B cell (primary cell): ENCODE results near the gene BAIAP2L1. TPM values are rescaled to one million over a fixed set of nuclear protein-coding genes. Genes with fewer than 3 reads are reported as not detected.

Experiments
- ATAC-seq: fragments of 200-7000 bp; cut with Tn5 transposase; one replicate; pipeline ENCODE4 v1.10.0; 2021; ENCODE audit warnings: low read depth, mild to moderate bottlenecking, moderate number of reproducible peaks, moderate library complexity
- CTCF ChIA-PET: fragments of 350-600 bp; sonication (Branson Sonifier 250); formaldehyde crosslinking; loops from one replicate; lab custom pipeline; 2021; ENCODE audit warnings: antibody characterized with exemption, inconsistent platforms; lab: Charles Lee
- POLR2A ChIA-PET: fragments of 350-600 bp; sonication (Branson Sonifier 250); formaldehyde crosslinking; loops from one replicate; lab custom pipeline; 2021; ENCODE audit warnings: antibody characterized with exemption; lab: Charles Lee
- DNase-seq: peaks from one replicate; pipeline ENCODE4 v3.0.0; 2013
- H2AFZ ChIP-seq: 2 replicates; pipeline ENCODE4 v1.6.1; 2012; ENCODE audit warnings: mild to moderate bottlenecking, low read depth, low read length; ENCODE audit not compliant: insufficient read depth, poor library complexity, severe bottlenecking
- H3K27ac ChIP-seq, 2 donors: 1 replicate in 1 of 2; 2 replicates in 1 of 2; pipeline ENCODE4 v1.5.1; 2012 to 2013; ENCODE audit warnings: low read length in 2 of 2, mild to moderate bottlenecking in 2 of 2, moderate library complexity in 1 of 2
- H3K27me3 ChIP-seq, 4 experiments: fragments of 200-600 bp in 1 of 4; sonication (generic) in 1 of 4; replicated peaks in 1 of 4; 1 replicate in 2 of 4; 2 replicates in 2 of 4; pipeline versions ENCODE4 v1.6.1 to v1.7.0; 2013 to 2016; ENCODE audit warnings: low read length in 3 of 4, mild to moderate bottlenecking in 2 of 4, mixed read lengths in 1 of 4, moderate library complexity in 1 of 4; ENCODE audit not compliant: insufficient read depth in 4 of 4, control insufficient read depth in 3 of 4; ENCODE audit errors: control extremely low read depth in 1 of 4
- H3K36me3 ChIP-seq, 2 experiments: replicated peaks in 1 of 2; 1 replicate in 1 of 2; 2 replicates in 1 of 2; pipeline versions ENCODE4 v1.6.1 to v1.7.1; 2013; ENCODE audit warnings: low read length in 1 of 2; ENCODE audit not compliant: insufficient read depth in 2 of 2, control insufficient read depth in 1 of 2; ENCODE audit errors: control extremely low read depth in 1 of 2, extremely low read depth in 1 of 2
- H3K4me1 ChIP-seq, 2 donors: fragments of 200-600 bp in 1 of 2; sonication (generic) in 1 of 2; 1 replicate in 1 of 2; 2 replicates in 1 of 2; pipeline versions ENCODE4 v1.5.1 to v1.6.1; 2013 to 2017; ENCODE audit warnings: low read length in 2 of 2; ENCODE audit not compliant: control insufficient read depth in 2 of 2, insufficient read depth in 2 of 2
- H3K4me2 ChIP-seq: replicated peaks from 2 replicates; pipeline ENCODE3; 2012; ENCODE audit warnings: mild to moderate bottlenecking, low read depth, low read length; ENCODE audit not compliant: poor library complexity, severe bottlenecking
- H3K4me3 ChIP-seq, 5 experiments: fragments of 200-600 bp in 1 of 5; sonication (generic) in 1 of 5; 1 replicate in 3 of 5; 2 replicates in 2 of 5; pipeline versions ENCODE4 v1.5.1 to v1.7.0; 2011 to 2016; ENCODE audit warnings: low read length in 4 of 5, mild to moderate bottlenecking in 4 of 5, low read depth in 2 of 5, control low read depth in 1 of 5, moderate library complexity in 1 of 5; ENCODE audit not compliant: insufficient read depth in 1 of 5; ENCODE audit errors: control extremely low read depth in 1 of 5, extremely low read depth in 1 of 5
- H3K79me2 ChIP-seq: fragments of 200-600 bp; sonication (generic); one replicate; pipeline ENCODE4 v1.6.0; 2016; ENCODE audit warnings: low read length; ENCODE audit not compliant: control insufficient read depth, insufficient read depth
- H3K9ac ChIP-seq: fragments of 200-600 bp; sonication (generic); 2 replicates; pipeline ENCODE4 v1.6.1; 2017; ENCODE audit warnings: mild to moderate bottlenecking, low read length, moderate library complexity
- H3K9me3 ChIP-seq, 3 donors: one replicate each; pipeline versions ENCODE4 v1.6.1 to v1.7.1; 2013; ENCODE audit warnings: low read length in 2 of 3; ENCODE audit not compliant: control insufficient read depth in 2 of 3, insufficient read depth in 1 of 3; ENCODE audit errors: control extremely low read depth in 1 of 3
- H4K20me1 ChIP-seq: 2 replicates; pipeline ENCODE4 v1.6.0; 2012; ENCODE audit warnings: mild to moderate bottlenecking, low read length; ENCODE audit not compliant: insufficient read depth, control insufficient read depth, poor library complexity, severe bottlenecking
- H3K27ac Mint-ChIP-seq: one replicate; pipeline ENCODE4 v1.8.0; 2021; ENCODE audit warnings: mixed read lengths
- H3K27me3 Mint-ChIP-seq: one replicate; pipeline ENCODE4 v1.8.0; 2021; ENCODE audit warnings: mixed read lengths
- H3K4me1 Mint-ChIP-seq: one replicate; pipeline ENCODE4 v1.8.0; 2021; ENCODE audit warnings: mixed read lengths
- H3K4me3 Mint-ChIP-seq: one replicate; pipeline ENCODE4 v1.8.0; 2021; ENCODE audit warnings: mixed read lengths
- H3K9me3 Mint-ChIP-seq: one replicate; pipeline ENCODE4 v1.8.0; 2022; ENCODE audit warnings: mixed read lengths; ENCODE audit not compliant: insufficient read depth
- CTCF ChIP-seq: fragments of 200-600 bp; IDR thresholded peaks from one replicate; pipeline ENCODE4 v1.8.0; 2022; ENCODE audit warnings: antibody characterized with exemption, mild to moderate bottlenecking
- EZH2 ChIP-seq: IDR thresholded peaks from 2 replicates; pipeline ENCODE4 v1.6.1; 2012; ENCODE audit warnings: borderline replicate concordance, low read depth, mild to moderate bottlenecking, moderate library complexity, low read length; ENCODE audit not compliant: insufficient read depth, poor library complexity, severe bottlenecking
- WGBS: methylation state at CpG from one replicate; pipeline ENCODE4 v1.1.5; 2013; ENCODE audit warnings: missing lambda C conversion rate; ENCODE audit not compliant: insufficient coverage; 5-methylcytosine and 5-hydroxymethylcytosine counted together
- intact Hi-C: fragments of 100-400 bp; cut with micrococcal nuclease; formaldehyde crosslinking; loops from one replicate; pipeline ENCODE4 v1.10.0; 2022
- polyA plus RNA-seq: library from polyadenylated mRNA; depleted of rRNA; stranded (reverse); fragments of >200 nt; gene quantifications from 2 replicates; pipeline ENCODE4 v1.2.3, GENCODE V29; 2012
- total RNA-seq, 2 donors: library from RNA; stranded (reverse); fragments of 120-200 nt in 1 of 2; gene quantifications; 1 replicate in 1 of 2; 2 replicates in 1 of 2; pipeline versions ENCODE4 v1.2.3 to v1.2.4, GENCODE V29; 2013 to 2022

BAIAP2L1 gene
- total and polyA plus RNA-seq, 2 donors (not counting 1 experiment from before 2014, with no cell fraction given) = 1.5 to 3.7 TPM

- ChIA-PET CTCF (no interaction called here), POLR2A (no interaction called here)
- Histone ChIP-seq H3K79me2 (no peaks in the 10 kb centered on the region), H3K27me3 (no peaks in the 10 kb centered on the region), H3K4me3 (no peak overlapping the region), H3K36me3 (no peaks in the 10 kb centered on the region), H3K9ac (no peak overlapping the region), H3K4me2 (no peak overlapping the region), H2AFZ (no peak overlapping the region), H3K9me3 (no peaks in the 10 kb centered on the region), H4K20me1 (no peaks in the 10 kb centered on the region), H3K27ac (no peak overlapping the region), H3K4me1 (no peaks in the 10 kb centered on the region)
- Mint-ChIP-seq H3K4me1 (no peaks in the 10 kb centered on the region), H3K4me3 (no peak overlapping the region), H3K9me3 (no peaks in the 10 kb centered on the region), H3K27ac (no peak overlapping the region), H3K27me3 (no peaks in the 10 kb centered on the region)
- no peak for TF ChIP-seq CTCF
- TF ChIP-seq EZH2 = no peak
- intact Hi-C loops = no loop called here
- WGBS = 97% methylated on average over 25 of the region's 26 CpGs
- DNase-seq = no peak
- ATAC-seq = no peak
Observed at GRCh38 chr7:98300595-98301372, 100.1 kb downstream of the BAIAP2L1 start.

- TF ChIP-seq CTCF (no peak), EZH2 (no peak)
- H3K4me2 ChIP-seq = no peak overlapping the region
- no peak overlapping the region for H2AFZ ChIP-seq
- H3K36me3 ChIP-seq = peaks cover 0 to under 1% of the 10 kb centered on the region in 2 experiments
- no peak overlapping the region for H3K4me3 Mint-ChIP-seq
- peaks cover 7% of the 10 kb centered on the region for H4K20me1 ChIP-seq
- DNase-seq (no peak), ATAC-seq (no peak)
- H3K4me3 ChIP-seq = no peak overlapping the region
- no peak overlapping the region for H3K27ac ChIP-seq
- H3K4me1 ChIP-seq = peaks cover 0 to 3% of the 10 kb centered on the region in 2 donors
- ChIA-PET CTCF (interaction anchor here (0.8 to 1.2 kb wide), 2 partner anchors 16 to 447 kb away, joined by 3 read pairs; no protein-coding TSS in a partner anchor), POLR2A (no interaction called here)
- H3K27me3 ChIP-seq = no peaks in the 10 kb centered on the region
- no peaks in the 10 kb centered on the region for H3K9me3 ChIP-seq
- no peaks in the 10 kb centered on the region for H3K9me3 Mint-ChIP-seq
- WGBS = 90% methylated on average over 16 of the region's 21 CpGs
- H3K4me1 Mint-ChIP-seq = no peaks in the 10 kb centered on the region
- no peak overlapping the region for H3K9ac ChIP-seq
- no peaks in the 10 kb centered on the region for H3K27me3 Mint-ChIP-seq
- H3K27ac Mint-ChIP-seq = no peak overlapping the region
- intact Hi-C loops = no loop called here
- no peaks in the 10 kb centered on the region for H3K79me2 ChIP-seq
Observed at GRCh38 chr7:98297626-98298286, 103.1 kb downstream of the BAIAP2L1 start.
